Stimulated activated CD8-positive, alpha-beta memory T cell treated with anti-CD3 and anti-CD28 coated beads, Interleukin-12 subunit alpha, Interleukin-12 subunit beta, amount 100 ng/mL, for 24 hours (primary cell): Measurements from ENCODE around the gene PRIM1.
"Not testable (repeated sequence)": the region's sequence is repeated elsewhere in the genome, so short reads cannot be mapped to it uniquely, and the experiment has no call there.

Source experiments
- DNase-seq: peaks from one replicate; pipeline ENCODE4 v3.0.0-alpha.2; 2020; ENCODE audit errors: extremely low read depth

PRIM1 gene

GRCh38 chr12:56760460-56760859 is 8.3 kb upstream of the PRIM1 start:
- no peak for DNase-seq

- no peak for DNase-seq
These were observed 7.3 kb upstream of the PRIM1 start for GRCh38 chr12:56759263-56759908.

- no peak for DNase-seq
These were observed 6.7 kb upstream of the PRIM1 start for GRCh38 chr12:56758728-56759262.

GRCh38 chr12:56757971-56758370 is 5.8 kb upstream of the PRIM1 start:
- not testable (repeated sequence) for DNase-seq

GRCh38 chr12:56753566-56753965 is 1.4 kb upstream of the PRIM1 start:
- no peak for DNase-seq

GRCh38 chr12:56750596-56750995 is 1.5 kb downstream of the PRIM1 start:
- not testable (repeated sequence) for DNase-seq

GRCh38 chr12:56749853-56750252 is 2.3 kb downstream of the PRIM1 start:
- no peak for DNase-seq

GRCh38 chr12:56749359-56749758 is 2.8 kb downstream of the PRIM1 start:
- DNase-seq, result no peak

- no peak for DNase-seq
These were observed 23.8 kb downstream of the PRIM1 start for GRCh38 chr12:56728139-56728861.

GRCh38 chr12:56726196-56726675 is 25.9 kb downstream of the PRIM1 start:
- DNase-seq, result not testable (repeated sequence)

- no peak for DNase-seq
These were observed 26.4 kb downstream of the PRIM1 start for GRCh38 chr12:56725723-56726102.

GRCh38 chr12:56724972-56725722 is 27.0 kb downstream of the PRIM1 start, which contains the start of gene NACA:
NACA (minus strand) TSS chr12:56725299; CDS start chr12:56724521, 778 bp downstream.
- peak; percentile 99 for DNase-seq

GRCh38 chr12:56724701-56724971 is 27.5 kb downstream of the PRIM1 start:
- DNase-seq, result no peak

- DNase-seq, result no peak
These were observed 28.0 kb downstream of the PRIM1 start for GRCh38 chr12:56723889-56724700.

GRCh38 chr12:56723352-56723751 is 28.8 kb downstream of the PRIM1 start:
- no peak for DNase-seq

GRCh38 chr12:56722832-56723231 is 29.3 kb downstream of the PRIM1 start:
- no peak for DNase-seq

- no peak for DNase-seq
These were observed 30.4 kb downstream of the PRIM1 start for GRCh38 chr12:56721721-56722120.

GRCh38 chr12:56721216-56721615 is 30.9 kb downstream of the PRIM1 start:
- DNase-seq, result no peak

GRCh38 chr12:56720731-56721151 is 31.4 kb downstream of the PRIM1 start:
- DNase-seq, result no peak

GRCh38 chr12:56719056-56719455 is 33.1 kb downstream of the PRIM1 start:
- no peak for DNase-seq

GRCh38 chr12:56718636-56719035 is 33.5 kb downstream of the PRIM1 start:
- no peak for DNase-seq

GRCh38 chr12:56718149-56718548 is 34.0 kb downstream of the PRIM1 start:
- DNase-seq, result no peak
